ENCODE measurements around the gene ZDHHC8. TPM values are rescaled to one million over a fixed set of nuclear protein-coding genes. Genes with fewer than 3 reads are reported as not detected.
"Not testable (repeated sequence)": the region's sequence is repeated elsewhere in the genome, so short reads cannot be mapped to it uniquely, and the experiment has no call there.

ZDHHC8 gene
- total RNA-seq, 2 donors from 2014 or later, result 14.1 to 36.6 TPM

DNA sequence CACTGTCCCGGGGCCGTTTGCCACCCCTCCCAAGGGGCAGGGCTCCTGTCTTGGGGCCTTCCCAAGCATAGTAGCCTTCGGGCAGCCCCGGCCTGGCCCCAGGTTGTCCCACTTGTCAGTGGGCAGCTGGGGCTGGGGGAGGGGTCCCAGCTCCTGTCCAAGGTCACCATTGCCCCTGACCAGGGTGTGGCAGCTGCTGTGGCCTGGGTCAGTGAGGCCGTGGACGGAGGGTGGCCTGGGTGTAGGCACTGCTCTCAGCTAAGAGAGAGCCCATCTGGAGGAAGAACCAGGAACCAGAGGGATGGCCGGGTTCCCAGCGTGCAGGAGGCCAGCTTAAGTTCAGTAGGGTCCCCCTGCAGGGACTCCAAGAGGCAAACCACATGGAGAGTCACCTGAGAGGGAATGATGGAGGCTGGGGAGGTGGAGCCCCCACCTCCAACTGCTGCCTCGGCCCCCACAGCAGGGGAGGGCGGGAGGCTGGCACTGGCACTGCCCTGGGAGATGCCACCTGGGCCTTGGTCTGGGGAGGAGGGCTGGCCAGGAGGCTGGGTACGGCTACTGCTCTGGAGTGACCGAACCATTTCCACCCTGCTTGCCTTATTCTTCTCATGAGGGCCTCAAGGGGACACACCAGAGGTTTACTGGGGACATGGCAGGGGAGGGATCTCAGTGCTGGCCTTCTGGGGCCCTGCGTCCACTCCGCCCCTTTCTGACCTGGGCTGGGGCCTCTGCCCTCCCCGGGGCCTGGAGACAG lies 26.0 kb downstream of the ZDHHC8 start:
- no peaks in the 10 kb centered on the region for H3K9me3 ChIP-seq
- no peaks in the 10 kb centered on the region for H3K4me1 ChIP-seq (replicated peaks)
- H3K36me3 ChIP-seq, result no peaks in the 10 kb centered on the region
- no peak for DNase-seq (ENCODE audit: low spot score)
- no peak for TF ChIP-seq POLR2AphosphoS5 (IDR thresholded peaks at IDR 0.05)
- TF ChIP-seq, protein P1, sequence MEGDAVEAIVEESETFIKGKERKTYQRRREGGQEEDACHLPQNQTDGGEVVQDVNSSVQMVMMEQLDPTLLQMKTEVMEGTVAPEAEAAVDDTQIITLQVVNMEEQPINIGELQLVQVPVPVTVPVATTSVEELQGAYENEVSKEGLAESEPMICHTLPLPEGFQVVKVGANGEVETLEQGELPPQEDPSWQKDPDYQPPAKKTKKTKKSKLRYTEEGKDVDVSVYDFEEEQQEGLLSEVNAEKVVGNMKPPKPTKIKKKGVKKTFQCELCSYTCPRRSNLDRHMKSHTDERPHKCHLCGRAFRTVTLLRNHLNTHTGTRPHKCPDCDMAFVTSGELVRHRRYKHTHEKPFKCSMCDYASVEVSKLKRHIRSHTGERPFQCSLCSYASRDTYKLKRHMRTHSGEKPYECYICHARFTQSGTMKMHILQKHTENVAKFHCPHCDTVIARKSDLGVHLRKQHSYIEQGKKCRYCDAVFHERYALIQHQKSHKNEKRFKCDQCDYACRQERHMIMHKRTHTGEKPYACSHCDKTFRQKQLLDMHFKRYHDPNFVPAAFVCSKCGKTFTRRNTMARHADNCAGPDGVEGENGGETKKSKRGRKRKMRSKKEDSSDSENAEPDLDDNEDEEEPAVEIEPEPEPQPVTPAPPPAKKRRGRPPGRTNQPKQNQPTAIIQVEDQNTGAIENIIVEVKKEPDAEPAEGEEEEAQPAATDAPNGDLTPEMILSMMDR (IDR thresholded peaks at IDR 0.05), result no peak
- TF ChIP-seq POLR2A (IDR thresholded peaks at IDR 0.05), result no peak
- H3K27ac ChIP-seq, result no peak overlapping the region
- H3K27me3 ChIP-seq (replicated peaks; ENCODE audit: insufficient read depth), result no peaks in the 10 kb centered on the region
- intact Hi-C loops (cut with DNase I), result loop anchor here (1.0 to 5.0 kb wide), 2 partner anchors 110 to 128 kb away; partner anchors contain the start of gene RTN4R
- 57% methylated on average over 13 of the region's 15 CpGs for WGBS
- H3K4me3 ChIP-seq, result no peak overlapping the region

DNA sequence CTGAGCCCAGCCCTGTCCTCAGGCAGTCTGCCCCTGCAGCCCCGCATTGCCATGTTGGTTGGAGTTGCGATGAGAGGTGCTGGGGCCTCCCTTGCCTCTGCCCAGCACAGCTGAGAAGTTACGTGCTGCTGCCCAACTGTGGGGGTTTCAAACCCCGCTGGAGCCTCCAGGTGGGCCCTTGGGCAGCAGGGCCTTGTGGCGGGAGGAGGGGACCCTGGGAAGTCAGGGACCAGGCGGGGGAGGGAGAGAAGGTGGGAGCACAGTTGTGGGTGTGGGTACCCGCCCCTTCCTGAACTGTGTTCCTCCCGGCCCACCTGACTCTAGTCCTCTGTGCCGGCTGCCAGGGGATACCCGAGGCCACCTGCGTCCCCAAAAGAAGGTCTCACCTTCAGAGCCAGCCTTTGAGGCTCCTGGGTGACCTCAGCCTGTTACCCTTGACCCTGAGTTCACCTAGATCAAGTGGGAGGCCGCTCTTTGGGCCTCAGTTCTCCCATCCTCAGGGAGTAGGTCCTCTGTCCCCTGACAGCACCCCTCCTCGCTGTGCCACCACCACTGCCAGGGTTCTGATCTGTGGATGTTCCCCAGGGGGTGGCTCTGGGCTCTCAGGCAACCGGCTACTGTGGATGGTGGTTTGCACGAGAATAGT lies 26.9 kb downstream of the ZDHHC8 start:
- Histone ChIP-seq H3K36me3 (no peaks in the 10 kb centered on the region), H3K27ac (no peak overlapping the region), H3K4me3 (no peak overlapping the region), H3K4me1 (replicated peaks) (no peaks in the 10 kb centered on the region), H3K27me3 (replicated peaks; ENCODE audit: insufficient read depth) (no peaks in the 10 kb centered on the region), H3K9me3 (no peaks in the 10 kb centered on the region)
- 85% methylated on average over 15 of the region's 15 CpGs for WGBS
- no peak for DNase-seq (ENCODE audit: low spot score)
- intact Hi-C loops (cut with DNase I), result loop anchor here (5.0 kb wide), 1 partner anchor 109 kb away; the partner anchor contains the start of gene RTN4R
- TF ChIP-seq, protein P1 (IDR thresholded peaks at IDR 0.05), result no peak
- TF ChIP-seq POLR2A (IDR thresholded peaks at IDR 0.05), result no peak
- no peak for TF ChIP-seq POLR2AphosphoS5 (IDR thresholded peaks at IDR 0.05)

DNA sequence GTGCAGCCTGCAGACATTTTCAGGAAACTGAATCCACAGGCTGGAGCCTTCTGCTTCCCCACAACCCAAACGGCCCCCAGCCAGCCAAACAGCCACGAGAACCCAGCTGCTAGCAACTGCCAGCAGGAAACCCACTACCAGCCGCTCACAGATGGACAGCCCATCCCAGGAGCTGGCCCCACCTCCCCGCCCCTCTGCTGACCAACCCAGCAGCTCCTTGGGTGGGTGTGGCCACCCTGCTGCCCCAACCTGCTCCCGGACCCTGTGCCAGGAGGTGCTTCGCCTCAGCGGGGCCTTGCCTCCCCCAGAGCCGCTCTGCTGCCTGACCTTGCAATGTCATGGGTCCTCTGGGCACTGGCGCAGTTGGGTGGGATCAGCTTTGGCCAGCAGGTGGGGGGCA lies 27.5 kb downstream of the ZDHHC8 start:
- intact Hi-C loops (cut with DNase I), result loop anchor here (5.0 kb wide), 1 partner anchor 108 kb away; the partner anchor contains the start of gene RTN4R
- no peaks in the 10 kb centered on the region for H3K4me1 ChIP-seq (replicated peaks)
- H3K36me3 ChIP-seq, result no peaks in the 10 kb centered on the region
- no peak for DNase-seq (ENCODE audit: low spot score)
- WGBS, result 45% methylated on average over 9 of the region's 9 CpGs
- no peak overlapping the region for H3K4me3 ChIP-seq
- TF ChIP-seq, protein P1 (IDR thresholded peaks at IDR 0.05), result no peak
- TF ChIP-seq POLR2AphosphoS5 (IDR thresholded peaks at IDR 0.05), result no peak
- no peak for TF ChIP-seq POLR2A (IDR thresholded peaks at IDR 0.05)
- no peaks in the 10 kb centered on the region for H3K9me3 ChIP-seq
- H3K27me3 ChIP-seq (replicated peaks; ENCODE audit: insufficient read depth), result no peaks in the 10 kb centered on the region
- no peak overlapping the region for H3K27ac ChIP-seq

DNA sequence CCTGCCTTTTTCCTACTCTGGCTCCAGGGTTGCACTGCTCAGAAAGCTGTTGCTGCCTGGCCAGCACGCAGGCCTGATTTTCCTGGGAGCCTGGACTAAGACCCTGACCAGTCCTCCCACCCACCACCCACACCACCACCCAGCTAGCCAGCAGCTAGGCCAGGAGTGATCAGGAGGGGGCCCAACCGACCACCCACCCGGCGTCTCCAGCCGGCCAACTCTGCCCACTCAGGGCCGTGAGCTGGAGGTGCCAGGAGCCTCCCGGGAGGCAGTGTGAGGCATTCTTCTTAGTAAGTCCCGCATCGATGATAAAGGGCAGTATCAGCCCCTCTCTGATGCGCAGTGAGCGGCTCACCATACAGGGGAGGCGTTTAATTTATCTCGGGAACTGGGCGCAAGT lies 27.9 kb downstream of the ZDHHC8 start:
- not testable (repeated sequence) for H3K4me1 ChIP-seq (replicated peaks); H3K27me3 ChIP-seq (replicated peaks; ENCODE audit: insufficient read depth); H3K4me3 ChIP-seq; DNase-seq (ENCODE audit: low spot score); H3K36me3 ChIP-seq; H3K27ac ChIP-seq; H3K9me3 ChIP-seq
- intact Hi-C loops (cut with DNase I), result loop anchor here (5.0 kb wide), 1 partner anchor 108 kb away; the partner anchor contains the start of gene RTN4R
- WGBS, result 74% methylated on average over 14 of the region's 14 CpGs

DNA sequence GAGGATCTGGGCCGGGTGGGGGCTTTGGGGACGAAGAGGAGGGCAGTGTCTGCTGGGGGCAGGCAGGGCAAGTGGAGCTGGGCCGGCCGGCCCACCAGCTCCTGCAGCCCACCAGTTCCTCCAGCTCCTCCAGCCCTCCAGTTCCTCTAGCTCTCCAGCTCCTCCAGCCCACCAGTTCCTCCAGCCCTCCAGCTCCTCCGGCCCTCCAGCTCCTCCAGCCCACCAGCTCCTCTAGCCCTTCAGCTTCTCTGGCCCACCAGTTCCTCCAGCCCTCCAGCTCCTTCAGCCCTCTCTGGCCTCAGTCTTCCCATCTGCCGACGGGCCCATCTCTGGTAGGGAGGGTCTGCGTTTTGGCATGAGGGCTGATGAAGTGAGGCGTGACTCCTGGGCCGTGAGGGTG lies 28.4 kb downstream of the ZDHHC8 start:
- no peak overlapping the region for H3K4me3 ChIP-seq
- WGBS, result 87% methylated on average over 10 of the region's 10 CpGs
- no peak for DNase-seq (ENCODE audit: low spot score)
- no peak overlapping the region for H3K27ac ChIP-seq
- H3K27me3 ChIP-seq (replicated peaks; ENCODE audit: insufficient read depth), result no peaks in the 10 kb centered on the region
- no peaks in the 10 kb centered on the region for H3K36me3 ChIP-seq
- intact Hi-C loops (cut with DNase I), result no loop called here
- TF ChIP-seq, protein P1 (IDR thresholded peaks at IDR 0.05), result no peak
- TF ChIP-seq POLR2A (IDR thresholded peaks at IDR 0.05) (no peak), POLR2AphosphoS5 (IDR thresholded peaks at IDR 0.05) (no peak)
- no peaks in the 10 kb centered on the region for H3K9me3 ChIP-seq
- H3K4me1 ChIP-seq (replicated peaks), result no peaks in the 10 kb centered on the region
